ENCODE data around the gene SIRT7.

- no peak for TF ChIP-seq CTCF (IDR thresholded peaks at IDR 0.05)
- no peak for TF ChIP-seq EP300 (IDR thresholded peaks at IDR 0.05)
- no peak for TF ChIP-seq POLR2A (IDR thresholded peaks at IDR 0.05)
- no peak for TF ChIP-seq POLR2AphosphoS5 (IDR thresholded peaks at IDR 0.05)
These were observed 10.5 kb downstream of the SIRT7 start for GRCh38 chr17:81907219-81908145.

Data from upper lobe of left lung (tissue), 4 donors.